ENCODE data around the gene FOXF1. TPM values are rescaled to one million over a fixed set of nuclear protein-coding genes. Genes with fewer than 3 reads are reported as not detected.

Gene FOXF1
- total RNA-seq, 2 experiments from 2014 or later, result not detected

DNA sequence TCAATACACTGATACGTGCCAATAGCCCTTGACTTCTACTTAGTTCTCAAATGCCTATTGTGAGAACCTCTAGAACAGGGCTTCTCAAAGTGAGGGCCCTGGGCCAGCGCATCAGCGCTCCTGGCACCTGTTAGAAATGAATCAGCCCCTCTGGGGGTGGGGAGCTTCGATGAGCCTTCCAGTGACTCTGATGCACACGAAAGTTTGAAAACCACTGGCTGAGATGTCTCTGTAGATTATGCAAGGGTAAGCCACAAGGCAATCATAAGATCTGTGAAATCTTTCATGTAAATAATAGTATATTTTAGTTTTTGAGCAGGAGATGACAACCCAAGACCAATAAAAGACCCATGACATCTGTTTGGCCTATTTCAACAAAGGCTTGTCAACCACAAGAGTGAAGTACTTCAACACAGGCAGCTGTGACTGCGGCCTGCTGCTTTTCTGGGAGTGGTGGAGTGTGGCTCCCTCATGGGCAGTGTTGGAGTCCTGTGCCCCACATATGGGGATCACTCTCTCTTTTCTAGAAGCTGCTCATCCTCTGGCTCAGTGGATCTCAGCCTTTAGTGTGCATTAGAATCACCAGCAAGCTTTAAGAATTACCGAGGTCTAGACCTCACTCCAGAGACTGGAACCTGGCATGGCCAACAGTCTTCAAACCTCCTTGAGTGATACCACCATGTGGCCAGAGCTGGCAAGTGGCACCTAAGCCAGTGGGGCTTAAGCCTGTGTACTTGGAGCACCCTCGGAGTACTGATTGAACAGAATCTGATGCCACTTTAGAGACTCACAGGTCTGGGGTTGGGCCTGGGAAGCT, 39.0 kb downstream of the FOXF1 start:
- ChIA-PET CTCF (interaction anchor here (1.3 kb wide), 1 partner anchor 15 kb away, joined by 5 read pairs; no protein-coding TSS in a partner anchor), POLR2A (no interaction called here)

DNA sequence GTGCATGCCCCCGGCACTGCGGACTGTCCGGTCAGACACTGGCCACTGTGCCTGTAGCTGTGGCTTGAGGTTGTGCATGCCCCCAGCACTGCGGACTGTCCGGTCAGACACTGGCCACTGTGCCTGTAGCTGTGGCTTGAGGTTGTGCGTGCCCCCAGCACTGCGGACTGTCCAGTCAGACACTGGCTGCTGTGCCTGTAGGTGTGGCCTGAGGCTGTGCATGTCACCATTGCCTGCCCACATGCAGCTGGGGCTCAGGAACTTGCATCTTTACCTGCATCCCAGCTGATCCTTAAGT, 39.5 kb downstream of the FOXF1 start:
- ChIA-PET POLR2A (no interaction called here), CTCF (interaction anchor here (0.6 to 1.3 kb wide), 2 partner anchors 13 to 15 kb away, joined by 3 to 5 read pairs; no protein-coding TSS in a partner anchor)

DNA sequence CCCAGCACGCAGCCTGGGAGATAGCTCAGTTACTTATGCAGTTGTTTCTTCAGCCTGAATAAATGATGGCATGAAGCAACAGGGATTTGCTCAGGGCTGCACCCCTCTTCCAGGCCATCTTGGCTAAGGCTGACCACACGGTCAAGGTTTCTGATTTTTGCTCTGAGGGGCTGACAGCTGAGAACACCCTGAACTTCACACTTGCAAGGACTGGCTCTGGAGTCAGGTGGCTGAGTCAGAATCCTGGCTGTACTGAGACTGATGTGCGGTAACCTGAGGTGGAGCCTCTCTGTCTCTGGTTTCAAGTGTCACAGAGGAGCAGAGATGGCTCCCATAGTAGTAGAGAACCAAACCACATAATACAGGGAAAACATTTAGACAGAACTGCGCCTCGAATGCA, 40.0 kb downstream of the FOXF1 start:
- CTCF ChIA-PET, result interaction anchor here (0.6 to 1.3 kb wide), 2 partner anchors 12 to 14 kb away, joined by 3 to 5 read pairs; no protein-coding TSS in a partner anchor
- POLR2A ChIA-PET, result no interaction called here

DNA sequence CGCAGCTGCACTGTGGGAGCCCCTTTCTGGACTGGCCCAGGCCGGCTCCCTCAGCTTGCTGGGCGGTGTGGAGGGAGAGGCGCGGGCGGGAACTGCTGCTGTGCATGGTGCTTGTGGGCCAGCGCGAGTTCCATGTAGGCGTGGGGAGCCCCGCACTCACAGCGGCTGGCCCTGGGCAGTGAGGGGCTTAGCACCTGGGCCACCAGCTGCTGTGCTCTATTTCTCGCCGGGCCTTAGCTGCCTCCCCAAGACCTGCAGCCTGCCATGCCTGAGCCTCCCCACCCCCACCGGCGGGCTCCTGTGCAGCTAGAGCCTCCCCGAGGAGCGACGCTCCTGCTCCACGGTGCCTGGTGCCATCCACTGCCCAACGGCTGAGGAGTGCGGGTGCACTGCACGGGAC, 43.0 kb downstream of the FOXF1 start:
- CTCF ChIA-PET, result no interaction called here
- POLR2A ChIA-PET, result no interaction called here

DNA sequence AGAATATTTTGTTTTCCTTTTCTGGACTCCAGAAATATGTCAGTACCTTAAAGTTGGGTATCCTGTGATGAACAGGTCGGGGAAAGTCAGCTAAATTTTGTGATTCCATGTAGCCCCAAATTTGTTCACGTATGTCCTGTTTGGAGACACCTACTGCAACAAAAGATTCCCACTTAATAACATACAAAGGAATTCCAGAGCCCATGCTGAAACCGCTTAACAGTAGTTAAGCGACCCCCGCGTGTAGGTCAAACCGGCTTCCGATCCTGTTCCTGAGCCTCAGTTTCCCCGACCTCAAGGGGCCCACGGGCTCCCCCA, 44.2 kb downstream of the FOXF1 start:
- ChIA-PET POLR2A (interaction anchor here (0.6 kb wide), 1 partner anchor 822 kb away, joined by 3 read pairs; no protein-coding TSS in a partner anchor), CTCF (no interaction called here)

DNA sequence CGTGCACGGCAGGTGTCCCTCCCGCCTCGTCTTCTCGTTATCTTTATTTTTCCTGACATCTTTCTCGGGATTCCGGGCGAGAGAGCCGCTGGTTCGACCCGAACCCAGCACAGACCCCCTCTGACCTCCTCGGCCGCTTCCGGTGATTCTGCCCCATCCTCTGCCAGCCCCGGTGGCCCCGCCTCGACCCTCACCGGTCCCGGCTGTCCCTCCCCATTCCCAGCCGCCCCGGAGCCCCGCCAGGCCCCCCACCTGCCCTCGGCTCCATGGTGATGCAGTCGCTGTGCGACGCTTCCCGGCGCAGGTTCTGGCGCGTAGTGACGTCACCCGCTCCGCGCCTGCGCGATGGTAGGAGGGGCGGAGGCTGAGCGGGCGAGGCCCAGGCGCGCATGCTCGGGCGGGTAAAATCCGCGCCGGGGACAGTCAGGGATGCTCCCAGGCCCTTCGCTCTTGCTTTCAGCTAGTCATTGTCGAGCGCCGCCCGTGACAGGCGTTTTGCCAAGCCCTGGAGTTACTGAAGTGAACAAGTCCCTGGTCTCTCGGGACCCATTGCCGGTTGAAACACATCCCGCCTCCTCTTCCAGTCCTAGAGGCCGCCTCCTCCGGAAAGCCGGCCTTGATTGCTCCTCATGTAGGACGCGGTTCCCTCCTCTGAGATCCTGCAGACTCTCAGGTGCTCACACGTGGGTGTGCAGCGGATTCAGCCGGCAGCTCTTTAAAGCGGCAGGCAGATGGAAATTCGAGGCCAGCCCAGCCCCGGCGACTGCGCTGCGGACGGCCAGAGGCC, 44.8 kb downstream of the FOXF1 start, which contains the start of gene MTHFSD:
TSS of gene MTHFSD (minus strand) at position 319 of the 787 bp plus-strand sequence. CDS start at position 268, 51 bp downstream.
- CTCF ChIA-PET, result no interaction called here
- POLR2A ChIA-PET, result interaction anchor here (0.6 to 0.8 kb wide), 2 partner anchors 9 to 822 kb away, joined by 3 read pairs; no protein-coding TSS in a partner anchor

DNA sequence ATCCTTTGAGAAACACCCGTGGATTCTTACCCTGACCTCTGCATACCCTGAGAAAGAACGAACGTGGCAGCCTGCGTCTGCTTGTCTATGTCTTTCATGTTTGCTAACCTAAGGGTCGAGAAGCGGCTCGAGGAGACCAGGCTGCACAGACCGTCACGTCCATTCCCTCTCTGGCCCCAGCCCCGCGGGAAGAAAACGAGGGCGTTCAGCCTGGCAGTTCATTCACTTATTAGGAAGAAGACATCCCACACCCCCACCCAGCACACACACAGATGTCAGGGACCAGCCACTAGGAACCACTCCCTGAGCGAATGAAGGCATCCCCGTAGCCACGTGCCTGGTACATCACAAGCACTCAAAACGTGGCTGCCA, 45.4 kb downstream of the FOXF1 start:
- ChIA-PET CTCF (interaction anchor here (1.1 kb wide), 1 partner anchor 9 kb away, joined by 3 read pairs; no protein-coding TSS in a partner anchor), POLR2A (interaction anchor here (0.8 kb wide), 1 partner anchor 9 kb away, joined by 3 read pairs; no protein-coding TSS in a partner anchor)

DNA sequence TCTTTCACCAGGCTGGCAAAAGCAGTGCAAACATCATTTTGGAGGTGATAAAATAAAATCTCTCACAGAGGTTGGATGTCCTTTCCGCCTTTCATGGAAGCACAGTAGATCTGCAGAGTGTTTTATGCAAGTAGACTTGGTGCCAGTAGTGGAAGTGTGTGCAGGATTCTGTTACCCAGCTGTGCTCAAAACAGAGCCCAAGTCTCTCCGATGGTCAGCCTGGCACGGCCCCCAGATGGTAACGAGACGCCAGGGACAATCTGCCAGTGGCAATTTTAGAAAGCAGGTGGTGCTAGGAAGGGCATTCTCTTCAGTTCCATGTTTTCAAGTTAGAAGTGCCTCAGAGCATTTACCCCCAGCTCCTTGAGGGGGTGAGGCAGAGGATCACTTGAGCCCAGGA, 46.2 kb downstream of the FOXF1 start:
- CTCF ChIA-PET, result interaction anchor here (0.6 to 1.1 kb wide), 2 partner anchors 8 to 839 kb away, joined by 3 read pairs; no protein-coding TSS in a partner anchor
- POLR2A ChIA-PET, result no interaction called here

DNA sequence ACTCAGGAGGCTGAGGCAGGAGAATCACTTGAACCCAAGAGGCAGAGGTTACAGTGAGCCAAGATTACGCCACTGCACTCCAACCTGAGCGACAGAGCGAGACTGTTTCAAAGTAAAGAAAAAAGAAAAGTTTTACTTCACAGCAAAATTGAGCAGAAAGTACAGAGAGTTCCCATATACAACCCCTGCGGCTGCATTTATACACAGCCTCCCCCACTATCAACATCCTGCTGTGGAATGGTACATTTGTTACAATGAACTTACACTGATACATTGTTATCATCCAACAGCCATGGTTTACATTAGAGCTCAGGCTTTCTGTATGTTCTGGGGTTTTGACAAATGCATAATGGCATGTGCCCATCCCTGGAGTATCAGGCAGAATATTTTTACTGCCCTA, 47.3 kb downstream of the FOXF1 start:
- POLR2A ChIA-PET, result no interaction called here
- CTCF ChIA-PET, result no interaction called here

DNA sequence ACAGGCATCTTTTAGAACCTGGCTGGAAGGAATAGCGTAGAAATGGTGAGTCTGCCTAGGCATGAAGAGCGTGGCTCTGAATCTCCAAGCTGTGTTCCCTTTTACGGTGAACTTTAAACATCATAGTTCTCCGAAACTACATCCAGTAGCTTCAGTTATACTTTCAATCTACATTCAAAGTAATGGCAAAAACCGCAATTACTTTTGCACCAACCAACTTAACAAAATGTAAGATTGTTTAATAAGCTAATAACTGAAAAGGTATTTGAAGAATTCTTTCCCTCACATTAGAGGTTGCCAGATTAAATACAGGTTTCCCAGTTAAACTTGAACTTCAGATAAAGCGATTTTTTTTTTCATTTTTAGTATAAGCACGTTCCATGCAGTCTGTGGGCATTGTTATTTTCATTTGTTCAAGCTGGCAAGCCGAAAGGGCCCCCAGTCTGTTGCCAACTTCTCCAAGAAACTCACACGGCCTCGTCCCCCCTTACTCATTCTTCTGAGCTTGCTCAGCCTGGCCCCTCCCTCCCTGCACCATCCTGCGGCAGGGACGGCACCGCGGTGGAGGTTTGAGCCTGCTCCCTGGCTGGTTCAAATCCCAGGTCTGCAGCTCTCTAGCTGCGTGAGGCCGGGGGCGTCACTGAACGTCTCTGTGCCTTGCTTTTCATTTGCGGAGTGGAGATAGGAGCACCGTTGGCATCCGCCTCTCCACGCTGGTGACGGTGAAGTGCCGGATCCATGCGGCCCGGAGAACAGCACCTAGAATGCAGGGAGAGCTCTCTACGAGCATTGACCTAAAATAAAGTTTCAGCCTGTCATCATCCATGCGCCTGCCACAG, 48.2 kb downstream of the FOXF1 start:
- CTCF ChIA-PET, result no interaction called here
- POLR2A ChIA-PET, result no interaction called here

DNA sequence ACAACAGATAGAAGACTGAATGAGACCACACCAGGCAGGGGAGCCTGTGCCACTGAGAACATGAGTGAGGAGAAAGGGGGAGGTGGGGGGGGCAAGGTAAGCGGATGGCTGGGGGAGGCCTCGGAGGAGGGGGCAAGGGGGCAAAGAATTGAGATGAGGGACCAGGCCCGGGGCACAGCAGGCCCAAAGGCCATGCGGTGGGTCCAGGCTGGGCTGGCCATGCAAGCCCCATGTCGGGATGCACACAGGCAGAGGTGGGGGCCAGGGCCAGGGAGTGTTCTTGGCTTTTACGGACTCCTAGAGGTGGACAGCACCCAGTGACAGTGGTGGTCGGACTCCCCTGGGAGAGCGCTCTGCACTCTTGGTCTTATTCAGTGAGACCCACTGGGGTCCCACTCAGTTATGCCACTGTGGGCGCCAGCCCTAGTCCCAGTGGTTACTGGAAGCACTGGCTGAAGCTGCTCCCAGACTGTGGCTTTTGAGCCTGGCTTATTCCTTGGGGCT, 49.5 kb downstream of the FOXF1 start:
- ChIA-PET POLR2A (no interaction called here), CTCF (no interaction called here)

DNA sequence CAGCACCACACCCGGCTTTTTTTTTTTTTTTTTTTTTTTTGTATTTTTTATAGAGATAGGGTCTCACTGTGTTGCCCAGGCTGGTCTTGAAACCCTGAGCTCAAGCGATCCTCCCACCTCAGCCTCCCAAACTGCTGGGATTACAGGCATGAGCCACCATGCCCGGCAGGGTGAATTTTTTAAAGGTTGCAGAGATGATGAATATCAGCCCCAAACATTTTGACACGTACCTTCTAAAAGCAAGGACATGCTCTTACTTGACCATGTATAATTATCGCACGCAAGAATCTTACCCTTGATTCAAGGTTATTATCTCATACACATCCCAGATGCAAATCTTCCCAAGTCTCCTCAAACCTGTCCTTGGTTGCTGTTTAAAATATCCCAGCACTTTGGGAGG, 52.0 kb downstream of the FOXF1 start:
- POLR2A ChIA-PET, result no interaction called here
- CTCF ChIA-PET, result interaction anchor here (0.6 to 0.7 kb wide), 3 partner anchors 12 to 1696 kb away, joined by 3 read pairs; no protein-coding TSS in a partner anchor

DNA sequence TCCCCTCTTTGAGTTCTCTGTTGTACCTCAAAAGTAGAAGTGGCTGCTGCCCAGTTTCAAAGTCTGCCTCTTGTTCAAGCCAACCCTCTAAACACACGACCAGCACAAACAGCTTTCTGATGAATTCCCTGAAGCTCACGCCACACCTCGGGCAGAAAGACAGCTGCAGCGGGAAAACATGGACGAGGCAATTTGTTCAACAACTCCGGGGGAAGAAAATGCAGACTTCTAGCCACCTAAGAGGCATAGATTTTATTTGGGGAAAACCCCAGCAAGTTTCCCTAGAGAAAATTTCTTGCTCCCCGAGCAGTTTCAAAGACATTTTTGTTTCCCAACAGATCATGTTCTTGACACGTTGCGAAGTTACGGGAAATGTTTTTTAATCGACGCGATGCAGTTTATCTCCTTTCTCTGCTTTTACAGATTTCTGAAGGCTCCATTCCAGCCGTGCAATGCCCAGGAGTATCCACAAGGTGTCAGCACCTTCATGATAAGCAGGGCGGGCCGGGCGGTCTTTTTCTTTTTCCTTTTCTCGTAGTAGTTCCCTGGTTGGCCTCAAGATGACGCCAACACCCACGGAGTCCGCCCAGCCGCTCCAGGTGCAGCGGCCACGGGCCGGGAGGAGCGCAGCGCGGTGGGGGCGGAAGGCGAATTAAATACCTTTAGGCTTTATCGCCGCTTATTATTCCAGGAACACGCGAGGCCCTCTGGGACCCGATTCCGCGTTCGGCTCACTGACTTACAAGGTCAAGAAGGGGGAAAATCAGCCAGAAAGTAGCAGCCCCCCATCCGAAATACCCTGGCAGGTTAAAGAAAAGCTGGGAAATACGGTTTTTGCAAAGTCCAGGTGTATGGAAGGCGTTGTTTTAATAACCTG, 53.4 kb downstream of the FOXF1 start:
- POLR2A ChIA-PET, result interaction anchor here (0.8 kb wide), 1 partner anchor 8 kb away, joined by 3 read pairs; no protein-coding TSS in a partner anchor
- CTCF ChIA-PET, result interaction anchor here (0.7 to 1.6 kb wide), 11 partner anchors 8 to 715 kb away, joined by 3 to 5 read pairs (median 4); no protein-coding TSS in a partner anchor

Other genes with a start within 250 kb of the FOXF1 start
- 10 to 100 TPM; 22.6 to 25.0 TPM for gene MTHFSD, start 44.7 kb downstream of the FOXF1 start, total RNA-seq
- not detected for gene FOXC2, start 56.3 kb downstream of the FOXF1 start, total RNA-seq
- not detected for gene FOXL1, start 68.0 kb downstream of the FOXF1 start, total RNA-seq